GM18505 (cell line): ENCODE results near the gene GNMT.
A peak's percentile ranks its signal among the peaks of the same experiment; 100 is the strongest.

Experiments
- ATAC-seq: cut with Tn5 transposase; IDR thresholded peaks from one replicate; pipeline ENCODE4 v1.9.1; 2021; ENCODE audit not compliant: unreplicated experiment
- POLR2A ChIP-seq: IDR thresholded peaks from 4 replicates; pipeline ENCODE4 v1.6.1; 2011; ENCODE audit warnings: borderline replicate concordance; ENCODE audit not compliant: insufficient read depth, insufficient read length; ENCODE audit errors: extremely low read depth

Gene GNMT

GRCh38 chr6:42960243-42961019 is at the start of gene GNMT:
GNMT (plus strand) TSS chr6:42960754; CDS start chr6:42960768, 14 bp downstream.
- TF ChIP-seq POLR2A = no peak
- ATAC-seq = no peak

- TF ChIP-seq POLR2A = no peak
- ATAC-seq = no peak
Measured at GRCh38 chr6:42911171-42912021, 49.2 kb upstream of the GNMT start.

- ATAC-seq = no peak
Measured at GRCh38 chr6:42914546-42914945, 46.0 kb upstream of the GNMT start.

GRCh38 chr6:42915732-42916131 is 44.8 kb upstream of the GNMT start, which contains the start of gene PTCRA:
PTCRA (plus strand) TSS chr6:42916053; CDS start chr6:42916070, 17 bp downstream.
- no peak for ATAC-seq
- TF ChIP-seq POLR2A = no peak

More at GRCh38 chr6:42914546-42914945, 46.0 kb upstream of the GNMT start:
- TF ChIP-seq POLR2A = no peak

- no peak for ATAC-seq
Measured at GRCh38 chr6:42916288-42916687, 44.3 kb upstream of the GNMT start.

GRCh38 chr6:42921801-42922200 is 38.8 kb upstream of the GNMT start:
- no peak for ATAC-seq

More at GRCh38 chr6:42916288-42916687, 44.3 kb upstream of the GNMT start:
- no peak for TF ChIP-seq POLR2A

GRCh38 chr6:42923666-42924065 is 36.9 kb upstream of the GNMT start:
- no peak for ATAC-seq
- no peak for TF ChIP-seq POLR2A

More at GRCh38 chr6:42921801-42922200, 38.8 kb upstream of the GNMT start:
- no peak for TF ChIP-seq POLR2A

- TF ChIP-seq POLR2A = no peak
- no peak for ATAC-seq
Measured at GRCh38 chr6:42925248-42925857, 35.2 kb upstream of the GNMT start.

- peak; percentile 74 for ATAC-seq
- peak; percentile 81 for TF ChIP-seq POLR2A
Measured at GRCh38 chr6:42928986-42929820, 31.4 kb upstream of the GNMT start, which contains the start of gene CNPY3. CNPY3 (plus strand) TSS chr6:42929480; CDS start chr6:42929571, 91 bp downstream.

GRCh38 chr6:42929821-42930360 is 30.7 kb upstream of the GNMT start:
- peak; percentile 70 for TF ChIP-seq POLR2A
- ATAC-seq = peak; percentile 42

GRCh38 chr6:42932412-42932811 is 28.1 kb upstream of the GNMT start:
- no peak for ATAC-seq
- TF ChIP-seq POLR2A = no peak

GRCh38 chr6:42933205-42933604 is 27.3 kb upstream of the GNMT start:
- TF ChIP-seq POLR2A = no peak
- ATAC-seq = no peak
